ENCODE measurements around the gene PTPRU.
A peak's percentile ranks its signal among the peaks of the same experiment; 100 is the strongest.

Gene PTPRU

DNA sequence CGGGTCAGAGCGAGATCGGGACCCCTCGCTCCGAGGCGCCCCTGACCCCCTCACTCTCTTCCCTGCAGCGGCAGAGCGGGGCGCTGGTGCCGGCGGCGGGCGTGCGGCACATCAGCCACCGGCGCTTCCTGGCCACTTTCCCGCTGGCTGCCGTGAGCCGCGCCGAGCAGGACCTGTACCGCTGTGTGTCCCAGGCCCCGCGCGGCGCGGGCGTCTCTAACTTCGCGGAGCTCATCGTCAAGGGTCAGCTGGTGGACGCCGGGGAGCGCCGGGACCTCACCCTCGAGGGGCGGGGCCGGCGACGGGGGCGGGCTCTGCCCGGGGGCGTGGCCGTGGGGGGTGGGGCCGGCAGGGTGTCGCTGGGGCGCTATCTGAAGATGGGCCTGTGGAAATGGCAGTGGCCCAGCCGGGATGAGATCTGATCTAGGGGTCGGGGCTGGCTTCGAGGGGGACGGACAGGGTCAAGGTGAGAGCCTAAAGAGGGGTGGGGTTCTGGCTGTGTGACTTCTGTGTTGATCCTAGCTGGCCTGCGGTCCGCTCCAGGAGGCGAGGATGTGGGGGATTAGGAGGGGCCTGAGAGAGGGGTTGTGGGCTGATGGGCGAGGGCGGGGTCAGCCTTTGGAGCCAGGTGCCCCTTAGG is 23.6 kb downstream of the PTPRU start:
- no peak for DNase-seq (ENCODE audit: low read depth, low spot score)
- no peak overlapping the region for H3K27ac ChIP-seq

DNA sequence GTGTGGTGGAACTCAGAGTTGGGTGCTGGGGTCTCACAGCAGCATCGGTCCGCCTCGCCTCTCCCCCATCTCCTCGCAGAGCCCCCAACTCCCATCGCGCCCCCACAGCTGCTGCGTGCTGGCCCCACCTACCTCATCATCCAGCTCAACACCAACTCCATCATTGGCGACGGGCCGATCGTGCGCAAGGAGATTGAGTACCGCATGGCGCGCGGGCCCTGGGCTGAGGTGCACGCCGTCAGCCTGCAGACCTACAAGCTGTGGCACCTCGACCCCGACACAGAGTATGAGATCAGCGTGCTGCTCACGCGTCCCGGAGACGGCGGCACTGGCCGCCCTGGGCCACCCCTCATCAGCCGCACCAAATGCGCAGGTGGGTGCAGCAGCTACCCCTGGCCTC is 24.2 kb downstream of the PTPRU start:
- DNase-seq (ENCODE audit: low read depth, low spot score), result no peak
- no peak overlapping the region for H3K27ac ChIP-seq

DNA sequence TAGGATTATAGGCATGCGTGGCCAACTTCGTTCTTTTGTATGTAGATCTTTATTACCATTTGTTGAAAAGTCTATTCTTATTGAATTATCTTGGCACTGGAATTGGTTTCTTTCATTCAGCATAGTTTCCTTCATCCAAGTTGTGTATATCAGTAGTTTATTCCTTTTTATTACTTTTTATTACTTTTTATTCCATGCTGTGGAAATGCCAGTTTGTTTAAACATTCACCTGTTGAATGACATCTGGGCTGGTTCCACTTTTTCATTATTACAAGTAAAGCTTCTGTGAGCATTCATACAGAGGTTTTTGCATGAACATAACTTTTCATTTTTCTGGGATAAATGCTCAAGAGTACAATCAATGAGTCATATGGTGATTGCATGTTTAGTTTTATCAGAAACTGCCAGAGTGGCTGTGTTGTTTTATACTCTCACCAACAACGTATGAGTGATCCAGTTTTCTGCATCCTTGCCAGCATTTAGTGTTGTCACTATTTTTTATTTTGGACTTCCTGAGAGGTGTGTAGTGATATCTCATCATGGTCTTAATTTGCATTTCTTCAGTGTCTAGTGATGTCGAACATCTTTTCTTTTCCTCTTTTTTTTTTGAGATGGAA is 28.6 kb downstream of the PTPRU start:
- DNase-seq (ENCODE audit: low read depth, low spot score), result no peak
- H3K27ac ChIP-seq, result no peak overlapping the region

DNA sequence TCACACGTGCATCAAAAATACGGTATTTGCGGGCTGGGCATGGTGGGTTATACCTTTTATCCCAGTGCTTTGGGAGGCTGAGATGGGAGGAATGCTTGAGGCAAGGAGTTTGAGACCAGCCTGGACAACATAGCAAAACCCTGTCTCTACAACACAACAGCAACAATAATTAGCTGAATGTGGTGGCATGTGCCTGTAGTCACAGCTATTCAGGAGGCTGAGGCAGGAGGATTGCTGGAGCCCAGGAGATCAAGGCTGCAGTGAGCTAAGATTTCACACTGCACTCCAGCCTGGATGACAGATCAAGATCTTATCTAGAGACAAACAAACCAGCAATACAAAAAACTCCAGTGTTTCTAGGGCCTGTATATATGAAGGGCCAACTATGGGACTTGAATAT is 30.6 kb downstream of the PTPRU start:
- no peak overlapping the region for H3K27ac ChIP-seq
- DNase-seq (ENCODE audit: low read depth, low spot score), result no peak

DNA sequence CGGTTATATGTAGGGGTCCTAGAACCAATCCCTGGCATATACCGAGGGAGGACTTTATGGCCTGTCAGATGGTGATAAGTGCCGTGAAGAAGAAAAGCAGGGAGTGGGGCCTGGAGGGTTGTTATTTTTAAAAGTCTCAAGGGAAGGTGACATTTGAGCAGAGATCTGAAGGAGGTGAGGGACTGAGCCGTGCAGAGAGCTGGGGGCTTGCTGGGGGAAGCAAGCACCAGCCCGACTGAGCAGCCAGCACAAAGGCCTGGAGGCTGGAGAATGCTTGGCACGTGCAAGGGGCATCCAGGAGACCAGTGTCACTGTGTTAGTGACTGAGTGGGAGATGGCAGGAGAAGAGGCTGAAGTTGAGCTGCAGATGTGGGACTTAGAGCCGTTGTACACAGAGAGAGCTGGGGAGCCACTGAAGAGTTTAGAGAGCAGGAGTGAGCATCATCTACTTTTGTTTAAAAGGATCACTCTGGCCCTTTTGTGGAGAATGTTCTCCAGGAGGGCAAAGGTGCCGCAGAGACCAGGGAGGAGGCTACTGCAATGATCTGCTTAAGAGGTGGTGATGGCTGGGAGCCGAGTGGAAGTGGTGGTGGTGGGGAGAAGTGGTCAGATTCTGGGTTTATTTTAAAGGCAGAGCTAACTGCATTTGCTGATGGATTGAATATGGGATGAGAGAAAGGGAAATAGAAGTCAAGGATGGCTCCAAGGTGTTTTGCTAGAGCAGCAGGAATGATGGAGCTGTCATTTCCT is 31.2 kb downstream of the PTPRU start:
- no peak for DNase-seq (ENCODE audit: low read depth, low spot score)
- H3K27ac ChIP-seq, result no peak overlapping the region

DNA sequence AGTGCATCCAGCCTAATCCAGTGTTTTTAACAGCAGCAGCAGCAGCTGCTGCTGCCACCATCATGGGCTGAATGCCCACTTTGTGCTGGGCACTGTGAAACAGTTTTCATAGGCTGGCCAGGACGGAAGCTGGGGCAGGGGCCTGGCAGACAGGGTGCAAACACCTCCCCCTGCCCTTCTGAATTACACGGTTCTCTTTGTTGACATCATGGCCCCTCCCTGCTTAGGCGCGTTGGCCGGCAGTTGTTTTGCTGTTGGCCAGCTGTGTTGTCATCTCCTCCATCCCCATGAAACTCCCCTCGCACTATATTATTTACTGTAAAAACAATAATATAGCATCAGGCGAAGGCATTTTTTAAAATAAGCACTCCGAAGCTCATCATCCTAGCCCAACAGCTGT is 33.1 kb downstream of the PTPRU start:
- H3K27ac ChIP-seq, result no peak overlapping the region
- no peak for DNase-seq (ENCODE audit: low read depth, low spot score)

DNA sequence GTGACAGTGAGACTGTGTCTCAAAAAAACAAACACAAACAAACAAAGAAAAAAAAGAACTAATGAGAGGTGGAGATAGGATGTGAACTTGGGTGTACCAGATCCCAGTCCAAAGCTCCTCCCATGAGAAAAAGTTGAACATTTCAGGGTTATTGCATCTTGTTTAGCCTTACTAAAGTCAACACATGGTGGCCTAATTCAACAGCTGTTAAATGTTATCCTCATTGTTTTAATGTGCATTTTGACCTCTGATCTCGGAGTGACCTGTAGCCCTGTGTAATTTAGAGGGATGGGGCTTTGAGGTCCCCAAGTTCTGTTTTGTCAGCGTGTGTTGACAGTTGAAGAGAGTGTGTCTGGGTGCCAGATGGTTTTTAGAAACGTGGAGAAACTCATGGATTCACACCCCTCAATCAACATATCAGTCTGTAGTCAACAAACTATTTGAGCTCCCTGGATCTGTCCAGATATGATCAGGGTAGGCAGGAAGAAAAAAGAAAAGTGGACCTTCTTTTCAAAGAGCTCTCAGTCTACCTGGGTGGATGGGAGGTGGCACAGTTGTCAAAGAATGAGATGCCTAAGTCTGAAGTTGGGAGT is 34.7 kb downstream of the PTPRU start:
- DNase-seq (ENCODE audit: low read depth, low spot score), result no peak
- H3K27ac ChIP-seq, result peak overlapping the region; percentile 36

DNA sequence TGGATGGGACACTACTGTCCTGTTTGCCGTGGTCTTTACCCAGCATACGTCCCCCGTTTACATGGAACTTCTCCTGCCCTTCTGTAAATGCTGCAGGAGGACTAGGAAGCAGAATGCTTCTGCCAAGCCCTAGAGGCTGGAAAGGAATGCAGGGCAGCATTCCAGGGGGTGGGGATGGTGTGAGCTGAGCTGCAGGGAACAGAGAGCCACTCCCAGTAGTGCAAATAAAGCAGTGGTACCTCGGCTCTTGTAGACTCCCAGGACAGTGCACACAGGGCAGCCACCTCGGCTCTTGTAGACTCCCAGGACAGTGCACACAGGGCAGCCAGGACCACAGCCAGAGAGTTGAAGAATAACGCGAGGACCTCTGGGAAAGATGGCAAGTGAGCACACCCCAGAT is 35.4 kb downstream of the PTPRU start:
- peak; percentile 34 for DNase-seq (ENCODE audit: low read depth, low spot score)
- peak overlapping the region; percentile 36 for H3K27ac ChIP-seq

DNA sequence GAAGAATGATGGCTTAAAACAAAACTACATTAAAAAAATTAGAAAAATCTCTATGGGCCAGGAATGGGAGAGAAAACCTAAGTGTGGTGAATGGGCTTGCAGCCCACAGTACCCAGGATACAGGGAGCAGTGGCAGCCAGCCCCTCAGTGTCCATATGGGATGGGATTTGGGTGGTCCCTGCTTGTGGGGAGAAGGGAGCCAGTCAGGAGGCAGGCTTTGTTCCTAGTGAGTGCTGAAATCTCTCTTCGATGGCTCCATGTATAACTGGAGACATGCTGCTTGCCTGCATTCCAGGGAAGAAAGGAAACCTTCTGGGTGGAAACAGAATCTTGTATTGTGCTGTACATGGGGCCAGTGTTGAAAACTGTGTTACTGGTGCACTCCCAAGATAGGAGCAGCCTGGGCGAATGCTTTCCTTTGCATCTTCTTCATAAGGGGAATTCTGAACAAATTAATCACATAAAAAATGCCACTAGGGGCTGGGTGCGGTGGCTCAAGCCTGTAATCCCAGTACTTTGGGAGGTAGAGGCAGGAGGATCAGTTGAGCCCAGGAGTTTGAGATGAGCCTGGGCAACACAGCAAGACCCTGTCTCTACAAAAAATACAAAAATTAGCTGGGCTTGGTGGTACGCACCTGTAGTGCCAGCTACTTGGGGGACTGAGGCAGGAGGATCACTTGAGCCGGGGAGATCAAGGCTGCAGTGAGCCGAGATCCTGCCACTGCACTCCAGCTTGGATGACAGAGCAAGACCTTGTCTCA is 36.0 kb downstream of the PTPRU start:
- no peak for DNase-seq (ENCODE audit: low read depth, low spot score)
- H3K27ac ChIP-seq, result peak overlapping the region; percentile 36

DNA sequence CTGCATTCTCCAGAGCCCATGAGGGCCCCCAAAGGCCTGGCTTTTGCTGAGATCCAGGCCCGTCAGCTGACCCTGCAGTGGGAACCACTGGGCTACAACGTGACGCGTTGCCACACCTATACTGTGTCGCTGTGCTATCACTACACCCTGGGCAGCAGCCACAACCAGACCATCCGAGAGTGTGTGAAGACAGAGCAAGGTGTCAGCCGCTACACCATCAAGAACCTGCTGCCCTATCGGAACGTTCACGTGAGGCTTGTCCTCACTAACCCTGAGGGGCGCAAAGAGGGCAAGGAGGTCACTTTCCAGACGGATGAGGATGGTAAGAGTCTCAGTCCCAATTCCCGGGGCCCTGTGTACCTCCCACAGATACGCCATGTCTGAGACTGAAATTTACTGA is 39.1 kb downstream of the PTPRU start:
- DNase-seq (ENCODE audit: low read depth, low spot score), result no peak
- no peak overlapping the region for H3K27ac ChIP-seq

DNA sequence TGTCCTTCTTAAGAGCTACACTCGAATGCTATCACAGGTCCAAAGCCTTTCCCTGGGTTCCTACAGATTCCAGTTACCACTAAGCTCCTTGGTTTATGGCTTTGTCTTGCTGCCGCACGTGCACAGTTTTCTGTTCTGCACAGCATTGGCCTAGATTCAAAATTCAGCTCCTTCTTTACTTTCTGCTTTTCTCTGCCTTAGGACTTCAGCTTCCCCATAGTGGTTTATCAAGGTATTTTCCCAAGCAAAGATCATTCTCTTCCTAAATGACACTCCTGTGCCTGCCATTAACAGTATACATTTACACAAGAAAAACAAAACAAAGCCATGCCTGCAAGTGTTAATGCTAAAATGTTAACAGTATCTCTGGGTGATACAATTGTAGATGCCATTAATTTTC is 41.8 kb downstream of the PTPRU start:
- H3K27ac ChIP-seq, result no peak overlapping the region
- no peak for DNase-seq (ENCODE audit: low read depth, low spot score)

DNA sequence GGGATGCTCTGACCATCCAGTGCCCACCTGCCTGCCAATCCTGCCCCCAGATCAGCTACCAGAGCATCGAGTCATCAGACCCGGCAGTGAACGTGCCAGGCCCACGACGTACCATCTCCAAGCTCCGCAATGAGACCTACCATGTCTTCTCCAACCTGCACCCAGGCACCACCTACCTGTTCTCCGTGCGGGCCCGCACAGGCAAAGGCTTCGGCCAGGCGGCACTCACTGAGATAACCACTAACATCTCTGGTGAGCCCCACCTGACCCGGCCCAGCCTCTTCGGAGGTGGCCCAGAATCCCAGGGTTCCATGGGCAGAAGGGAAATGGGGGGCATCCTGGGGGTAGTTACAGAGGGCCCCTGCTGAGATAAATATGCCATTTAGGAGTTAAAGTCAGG is 43.1 kb downstream of the PTPRU start:
- no peak overlapping the region for H3K27ac ChIP-seq
- no peak for DNase-seq (ENCODE audit: low read depth, low spot score)

DNA sequence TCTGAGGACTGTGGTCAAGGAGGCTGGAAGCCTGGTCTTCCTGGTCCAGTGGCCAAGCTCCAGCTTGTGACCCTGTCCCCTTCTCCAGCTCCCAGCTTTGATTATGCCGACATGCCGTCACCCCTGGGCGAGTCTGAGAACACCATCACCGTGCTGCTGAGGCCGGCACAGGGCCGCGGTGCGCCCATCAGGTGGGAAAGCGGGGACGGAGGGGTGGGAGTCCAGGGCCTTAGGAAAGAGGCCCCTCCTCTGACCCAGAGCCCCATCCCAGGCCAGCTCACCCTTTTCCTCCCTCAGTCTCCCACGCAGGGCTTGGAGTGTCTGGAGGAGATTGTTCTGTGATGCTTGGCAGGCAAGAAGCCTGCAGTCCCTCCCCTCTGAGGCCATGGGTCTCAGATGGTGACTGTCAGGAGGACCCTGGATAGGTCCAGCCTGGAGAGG is 43.6 kb downstream of the PTPRU start:
- no peak for DNase-seq (ENCODE audit: low read depth, low spot score)
- H3K27ac ChIP-seq, result peak overlapping the region; percentile 29

DNA sequence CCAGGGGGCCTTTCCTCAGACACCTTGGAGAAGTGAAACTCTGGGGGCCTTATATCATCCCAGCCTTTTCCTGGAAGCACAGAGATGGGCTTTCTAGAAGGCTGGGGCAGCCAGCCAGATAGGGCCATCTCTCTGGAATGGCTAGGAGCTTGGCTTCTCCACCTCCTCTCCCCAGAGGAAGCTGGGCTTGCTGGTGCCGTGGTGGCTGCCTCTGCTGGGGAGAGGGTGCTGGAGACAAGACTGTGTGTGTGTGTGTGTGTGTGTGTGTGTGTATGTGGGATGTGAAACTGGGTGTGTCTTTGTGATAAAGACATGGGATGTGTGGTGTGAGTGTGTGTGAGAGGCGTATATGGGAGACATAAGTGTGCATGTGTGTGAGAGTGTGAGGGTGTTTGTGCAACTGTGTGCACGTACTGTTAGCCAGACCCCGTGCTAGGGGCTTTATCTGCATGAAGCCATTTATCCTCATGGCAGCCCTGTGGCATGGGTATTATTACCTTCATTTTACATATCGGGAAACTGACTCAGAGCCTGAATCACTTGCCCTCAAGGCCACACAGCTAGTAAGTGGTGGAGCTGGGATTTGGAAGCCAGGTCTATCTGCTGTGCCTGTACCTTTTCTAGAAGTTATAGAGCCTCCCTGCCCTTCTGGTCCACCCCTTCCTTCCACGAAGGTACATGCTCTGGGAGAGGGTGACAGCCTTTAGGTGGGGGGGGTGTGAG is 44.2 kb downstream of the PTPRU start:
- peak overlapping the region; percentile 29 for H3K27ac ChIP-seq
- DNase-seq (ENCODE audit: low read depth, low spot score), result peak; percentile 48

DNA sequence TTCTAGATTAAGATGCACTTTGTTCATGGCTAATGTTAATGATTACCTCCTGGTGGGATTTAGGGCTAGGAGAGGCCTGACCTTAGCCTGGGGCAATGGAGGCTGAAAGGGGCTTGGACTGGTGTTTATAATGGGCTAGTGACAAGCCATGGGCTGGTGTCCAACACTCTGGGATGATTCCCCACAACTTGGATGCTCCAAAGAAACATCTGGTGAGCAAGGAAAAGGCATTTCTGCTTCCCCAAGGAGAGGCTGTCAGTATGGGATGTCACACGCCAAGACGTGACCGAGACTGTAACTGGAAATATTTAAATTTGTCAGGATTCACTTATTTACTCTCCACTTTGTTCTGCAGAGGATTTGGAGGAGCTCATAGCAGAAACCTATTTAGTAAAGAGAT is 45.2 kb downstream of the PTPRU start:
- H3K27ac ChIP-seq, result no peak overlapping the region
- no peak for DNase-seq (ENCODE audit: low read depth, low spot score)

DNA sequence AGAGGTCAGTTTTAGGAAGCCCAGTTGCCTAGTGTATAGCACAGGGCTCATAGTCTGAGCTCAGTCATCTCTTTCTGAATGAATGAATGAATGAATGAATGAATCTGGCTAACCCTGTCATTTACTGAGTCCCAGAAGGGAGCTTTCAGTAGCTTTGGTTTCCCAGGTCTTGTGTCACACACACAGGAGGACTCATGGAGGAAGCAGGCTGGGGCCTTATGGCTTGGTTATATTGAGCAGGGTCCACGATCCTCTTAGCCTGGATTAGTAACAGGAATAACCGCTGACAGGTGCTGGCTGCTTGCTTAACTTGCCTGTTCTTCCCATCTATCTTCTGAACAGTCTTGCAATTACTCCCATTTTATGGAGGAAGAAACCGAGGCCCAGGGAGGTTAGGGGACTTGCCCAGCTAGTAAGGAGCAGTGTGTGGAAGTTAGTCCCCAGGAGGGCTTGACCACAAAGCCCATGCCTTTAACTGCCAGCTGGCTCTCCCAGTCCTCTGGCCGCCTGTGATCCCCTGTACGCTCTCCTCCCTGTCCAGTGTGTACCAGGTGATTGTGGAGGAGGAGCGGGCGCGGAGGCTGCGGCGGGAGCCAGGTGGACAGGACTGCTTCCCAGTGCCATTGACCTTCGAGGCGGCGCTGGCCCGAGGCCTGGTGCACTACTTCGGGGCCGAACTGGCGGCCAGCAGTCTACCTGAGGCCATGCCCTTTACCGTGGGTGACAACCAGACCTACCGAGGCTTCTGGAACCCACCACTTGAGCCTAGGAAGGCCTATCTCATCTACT is 46.0 kb downstream of the PTPRU start:
- no peak overlapping the region for H3K27ac ChIP-seq
- no peak for DNase-seq (ENCODE audit: low read depth, low spot score)

DNA sequence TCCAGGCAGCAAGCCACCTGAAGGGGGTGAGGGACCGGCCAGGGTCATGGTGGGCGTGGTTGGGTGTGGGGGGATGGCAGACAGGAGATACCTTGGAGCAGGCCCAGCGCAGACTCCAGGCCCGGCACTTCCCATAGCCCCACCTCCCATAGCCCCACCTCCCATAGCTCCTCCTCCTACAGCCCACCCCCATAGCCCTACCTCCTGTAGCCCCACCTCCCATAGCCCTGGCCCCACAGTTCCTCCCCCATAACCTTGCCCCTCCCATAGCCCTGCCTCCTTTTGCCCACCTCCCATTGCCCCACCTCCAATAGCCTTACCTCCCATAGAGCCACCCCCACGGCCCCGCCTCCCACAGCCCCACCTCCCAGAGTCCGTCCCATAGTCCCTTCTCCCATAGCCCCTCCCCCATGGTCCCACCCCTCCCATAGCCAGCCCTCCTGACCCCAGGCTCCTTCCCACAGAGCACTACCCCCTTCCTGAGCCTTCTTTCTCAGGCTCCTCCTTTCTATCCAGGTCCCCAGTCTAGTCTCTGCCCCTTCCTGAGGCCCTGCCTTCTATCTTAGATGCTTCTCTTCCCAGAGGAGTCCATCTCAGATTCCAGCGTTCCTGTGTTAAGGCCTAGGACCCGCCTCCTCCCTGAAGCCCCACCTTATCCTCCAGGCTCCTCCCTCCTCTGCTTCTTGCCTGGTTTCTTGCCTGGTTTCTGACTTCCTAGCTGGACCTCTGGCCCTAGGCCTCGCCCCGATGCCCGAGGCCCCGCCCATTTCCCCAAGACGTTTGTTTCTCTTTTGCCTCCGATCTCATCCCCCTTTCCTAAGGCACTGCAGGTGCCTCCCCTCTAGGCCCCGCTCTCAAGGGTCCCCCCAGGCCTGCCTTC is 46.8 kb downstream of the PTPRU start:
- no peak for DNase-seq (ENCODE audit: low read depth, low spot score)
- H3K27ac ChIP-seq, result no peak overlapping the region

DNA sequence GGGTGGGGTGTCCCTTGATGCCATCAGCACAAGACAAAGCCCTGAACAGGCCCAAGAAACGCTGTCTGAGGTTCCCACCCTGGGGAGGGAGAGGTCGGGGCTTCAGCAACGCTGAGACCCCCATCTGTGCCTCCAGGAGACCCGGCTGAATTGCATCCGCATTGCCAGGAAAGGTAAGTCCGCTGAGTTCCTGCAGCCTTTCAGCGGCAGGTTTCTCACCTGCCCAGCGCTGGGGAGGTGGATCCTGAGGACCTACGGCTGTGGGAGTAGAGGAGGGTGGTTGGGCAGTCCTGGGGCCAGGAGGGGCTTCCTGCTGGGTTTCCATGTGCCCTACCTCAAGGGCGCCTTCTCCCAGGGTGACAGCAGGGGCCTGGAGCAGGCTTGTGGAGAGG is 47.5 kb downstream of the PTPRU start:
- no peak for DNase-seq (ENCODE audit: low read depth, low spot score)
- H3K27ac ChIP-seq, result no peak overlapping the region

Measured in epithelial cell of prostate (primary cell).